HG03378 (cell line): ENCODE results near the gene PRAF2.

Experiments
- ATAC-seq: cut with Tn5 transposase; IDR thresholded peaks from one replicate; pipeline ENCODE4 v1.9.1; 2021; ENCODE audit warnings: mild to moderate bottlenecking, moderate library complexity; ENCODE audit not compliant: unreplicated experiment

Gene PRAF2

DNA sequence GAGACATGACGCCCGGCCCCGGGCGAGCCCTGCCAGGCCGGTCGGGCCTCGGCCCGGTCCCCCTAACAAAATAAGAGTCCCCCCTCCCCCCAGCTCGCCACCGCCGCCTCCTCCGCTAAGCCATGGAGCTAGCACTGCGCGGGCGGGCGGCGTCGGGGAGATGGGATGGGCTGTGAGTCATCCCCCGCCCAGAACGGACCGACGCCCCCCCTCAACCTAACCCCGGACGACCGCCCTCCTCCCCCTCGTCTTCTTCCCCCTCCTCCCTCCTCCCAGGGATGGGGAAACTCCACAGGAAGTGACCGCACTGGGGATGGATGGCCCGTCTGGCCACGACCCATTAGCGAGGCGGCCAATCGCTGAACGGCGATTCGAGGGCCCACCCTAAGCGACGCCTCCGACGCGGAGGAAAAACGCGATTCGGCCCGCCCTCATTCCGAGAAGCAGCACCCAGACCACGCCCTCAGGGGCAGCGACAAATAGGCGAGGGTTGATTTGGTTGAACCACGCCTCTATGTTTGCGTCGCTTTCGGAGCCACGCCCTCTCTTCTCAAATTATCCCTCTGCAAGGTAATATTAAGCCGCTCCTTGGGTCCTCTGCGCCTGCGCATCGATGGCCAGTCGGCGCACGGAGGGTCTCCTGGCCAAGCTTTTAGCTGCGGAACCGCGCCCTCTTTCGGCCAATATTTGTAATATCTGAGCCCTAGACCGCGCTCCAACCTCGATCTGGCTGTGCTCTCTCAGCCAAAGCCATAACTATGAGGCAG lies 30.4 kb downstream of the PRAF2 start, which contains the start of gene TFE3:
Gene TFE3 (minus strand): TSS at position 138 of the 767 bp plus-strand sequence. CDS start 131 bp downstream, at position 7.
- ATAC-seq: peak; percentile 88

DNA sequence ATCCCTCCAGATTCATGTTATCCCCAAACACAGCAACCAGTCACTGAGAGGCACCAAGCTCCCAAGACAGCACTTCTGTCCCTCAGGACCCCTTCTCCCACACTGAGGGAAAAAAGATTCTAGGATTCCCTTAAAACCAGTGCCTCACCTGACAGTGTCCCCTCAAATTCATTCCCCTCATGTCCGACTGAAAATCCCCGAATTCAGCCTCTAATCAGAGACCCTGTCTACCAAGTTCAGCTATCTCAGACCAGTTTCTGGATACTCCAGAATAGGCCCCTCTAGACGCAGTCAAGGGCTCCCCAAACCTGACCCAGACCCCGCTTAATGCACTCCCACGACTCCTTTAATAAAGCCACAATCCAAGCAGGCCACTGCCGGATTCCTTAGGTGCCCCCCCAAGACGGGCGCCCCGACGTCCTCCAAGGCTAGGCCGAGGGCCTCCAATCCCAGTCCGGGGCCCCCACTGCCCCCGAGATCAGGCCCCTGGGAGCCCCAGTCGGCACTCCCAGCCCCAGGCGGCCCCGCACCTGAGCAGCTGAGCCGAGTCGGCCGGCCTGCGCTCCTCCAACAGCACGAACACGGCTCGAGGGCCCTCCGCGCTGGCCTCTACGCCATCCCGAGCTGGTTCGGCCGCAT lies 31.1 kb downstream of the PRAF2 start:
- no peak for ATAC-seq

- ATAC-seq: no peak
Observed at GRCh38 chrX:49041744-49042580, 31.8 kb downstream of the PRAF2 start.

DNA sequence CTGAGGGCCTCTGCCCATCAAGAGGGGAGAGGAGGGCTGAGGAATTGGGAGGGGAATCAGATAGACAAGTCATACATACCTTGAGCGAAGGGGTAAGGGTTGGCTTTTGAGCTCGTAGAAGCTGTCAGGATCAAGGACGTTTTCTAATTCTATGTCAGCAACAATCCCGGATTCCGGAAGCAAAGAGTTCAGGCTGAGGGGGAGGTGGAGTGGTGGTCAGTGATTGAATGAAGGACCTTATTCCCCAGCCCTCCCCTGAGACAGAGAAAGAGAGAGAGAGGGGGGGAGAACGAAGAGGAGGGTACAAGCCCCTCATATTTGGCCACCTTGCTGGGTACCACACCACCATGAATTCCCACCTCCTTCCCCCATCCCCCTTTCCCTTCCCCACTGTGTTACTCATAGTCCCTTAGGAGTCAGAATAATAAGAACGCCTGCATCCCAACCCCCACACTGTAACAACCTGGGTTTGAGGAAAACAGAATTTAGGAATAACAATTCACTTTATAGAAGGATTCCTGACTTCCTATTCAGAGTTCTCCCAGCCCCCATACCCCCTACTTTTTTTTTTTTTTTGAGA lies 33.3 kb downstream of the PRAF2 start:
- ATAC-seq: no peak

DNA sequence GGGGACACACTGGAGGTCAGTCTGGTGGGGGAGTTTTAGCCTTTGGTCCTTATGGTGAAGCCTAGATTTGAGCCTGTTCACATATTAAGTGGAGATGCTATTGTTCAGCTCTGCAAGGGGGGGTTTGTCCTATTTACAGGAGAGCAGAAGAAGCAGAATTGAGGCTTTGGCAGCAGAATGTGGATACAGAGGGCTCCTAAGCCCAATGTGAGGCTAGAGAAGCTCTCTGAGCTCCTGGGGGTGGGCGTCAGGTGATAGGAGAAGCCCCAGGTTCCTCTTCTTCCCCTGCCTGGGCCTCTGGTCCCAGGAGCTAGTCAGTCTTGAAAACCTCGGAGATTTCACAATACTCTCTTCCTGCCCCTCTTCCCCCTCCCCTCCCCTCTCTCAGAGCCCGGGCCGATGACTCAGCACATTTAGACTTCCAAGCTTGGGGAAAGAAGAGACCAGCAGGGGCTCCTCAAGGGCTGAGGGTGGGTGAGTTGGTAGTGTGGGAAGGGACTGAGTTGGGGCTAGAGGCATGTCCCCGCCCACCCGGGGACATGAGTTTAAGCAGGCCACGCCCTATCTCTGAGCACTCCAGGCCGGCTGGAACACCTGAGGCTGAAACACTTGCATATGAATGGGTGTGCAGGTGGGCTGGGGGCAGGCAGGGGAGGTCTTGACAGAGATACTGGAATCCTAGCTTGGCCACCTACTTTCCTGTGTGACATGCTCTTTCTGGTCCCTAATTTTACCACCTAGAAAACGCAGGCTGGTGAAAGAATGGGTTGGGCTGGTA lies 34.0 kb downstream of the PRAF2 start:
- ATAC-seq: no peak

- no peak for ATAC-seq
Observed at GRCh38 chrX:49037883-49038475, 35.8 kb downstream of the PRAF2 start.

GRCh38 chrX:49030283-49030682 lies 43.5 kb downstream of the PRAF2 start:
- ATAC-seq: no peak

DNA sequence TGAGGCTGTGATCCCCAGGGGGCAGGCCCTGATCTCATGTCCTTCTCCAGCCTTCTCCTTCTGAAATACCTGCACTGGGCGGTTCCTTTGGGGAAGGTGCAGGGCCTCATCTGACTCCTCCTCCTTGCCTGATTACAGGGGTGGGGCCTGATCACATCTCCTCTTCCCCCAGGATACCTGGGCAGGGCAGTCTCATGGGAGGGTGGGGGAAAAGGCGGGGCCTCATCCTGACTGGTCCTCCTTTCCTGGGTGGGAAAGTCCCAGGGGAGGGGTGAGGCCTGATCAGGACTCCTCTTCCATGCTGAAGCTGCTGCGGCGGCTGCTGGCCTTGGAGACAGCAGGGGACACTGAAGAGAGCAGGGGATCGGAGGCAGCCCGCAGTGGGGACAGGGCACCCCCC lies 43.9 kb downstream of the PRAF2 start:
- ATAC-seq: no peak
